COLO668 (cell line): ENCODE data around the gene ASPG.
"Not testable (repeated sequence)": the region's sequence is repeated elsewhere in the genome, so short reads cannot be mapped to it uniquely, and the experiment has no call there.

Experiments
- DNase-seq: peaks from one replicate; lab custom pipeline; 2025; ENCODE audit not compliant: unreplicated experiment; lab: John Stamatoyannopoulos, UW

Gene ASPG

DNA sequence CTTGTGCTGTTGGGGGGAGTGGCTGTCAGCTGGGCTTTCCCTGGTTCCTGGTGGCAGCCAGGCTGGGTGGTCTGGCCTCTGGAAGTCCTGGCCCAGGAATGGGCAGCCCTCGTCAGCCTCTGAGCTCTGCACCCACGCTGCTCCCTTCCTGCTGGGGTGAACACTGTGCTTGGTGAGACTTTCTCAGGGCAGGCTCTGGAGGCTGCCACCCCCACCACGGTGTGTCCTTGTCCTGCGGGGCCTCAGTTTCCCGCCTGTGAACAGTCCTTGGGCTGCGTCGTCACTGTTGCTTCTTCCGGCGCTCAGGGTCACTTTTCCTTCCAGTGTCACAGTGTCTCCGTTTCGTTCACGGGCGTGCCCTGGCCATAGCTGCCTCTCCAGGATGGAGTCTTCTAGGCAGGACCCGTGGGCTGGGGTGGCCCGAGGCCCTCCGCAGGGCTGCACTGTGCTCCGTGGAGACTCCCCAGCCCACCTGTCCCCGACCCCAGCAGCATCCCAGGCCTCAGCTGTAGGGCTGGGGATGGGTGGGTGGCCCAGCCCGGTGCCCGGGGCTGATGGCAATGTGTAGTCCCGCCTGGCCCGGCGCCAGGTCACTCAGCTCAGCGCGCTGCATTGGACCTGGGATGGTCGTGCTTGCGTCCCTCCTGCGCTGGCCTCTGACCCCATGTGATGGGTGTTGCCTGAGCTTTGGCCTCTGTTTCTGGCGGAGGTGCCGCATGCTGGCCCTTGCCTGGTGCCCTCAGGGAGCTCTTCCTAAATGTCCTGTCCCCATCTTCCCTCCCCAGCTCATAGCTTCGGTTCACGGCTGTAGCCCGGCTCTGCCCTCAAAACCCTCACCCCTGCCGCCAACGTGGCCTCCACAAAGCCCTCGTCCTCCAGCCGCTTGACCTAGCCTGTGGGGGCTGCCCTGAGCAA, 59.7 kb downstream of the ASPG start:
- no peak for DNase-seq

DNA sequence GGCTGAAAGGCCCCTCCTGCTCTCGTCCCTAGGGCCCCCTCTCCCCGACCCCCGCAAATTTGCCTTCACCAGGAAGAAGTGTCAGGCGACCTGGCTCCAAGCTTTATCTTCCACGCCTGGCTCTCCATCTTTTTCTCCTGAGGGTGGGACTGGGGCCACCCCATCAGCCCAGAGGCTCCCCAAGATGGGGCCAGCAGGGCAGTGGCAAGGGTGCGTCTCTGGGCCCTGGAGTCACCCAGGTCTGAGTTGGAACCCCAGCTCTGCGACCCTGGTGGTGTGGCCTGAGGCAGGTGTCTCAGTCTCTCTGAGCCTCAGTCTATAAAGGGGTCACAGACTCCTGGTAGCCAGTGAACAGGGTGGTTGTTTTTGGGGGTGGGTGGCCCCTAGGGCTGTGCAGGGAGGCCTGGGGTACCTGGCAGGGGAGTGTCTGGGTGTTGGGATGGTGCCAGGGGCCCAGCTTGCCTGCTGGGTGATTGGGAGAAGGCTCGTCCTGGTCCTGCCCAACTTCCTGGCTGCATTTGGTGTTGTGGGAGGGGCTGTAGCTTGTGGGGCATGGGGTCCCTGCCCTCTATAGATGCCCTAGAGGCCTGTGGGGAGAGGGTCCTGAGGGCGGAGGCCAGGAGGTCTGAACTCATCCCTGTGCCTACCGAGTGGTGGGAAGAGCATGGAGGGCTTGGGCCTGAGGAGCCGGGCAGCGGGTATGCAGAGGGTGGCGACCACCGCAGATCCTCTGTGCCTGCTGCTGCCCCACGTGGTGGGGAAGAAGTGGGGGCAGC, 60.5 kb downstream of the ASPG start:
- DNase-seq = no peak

DNA sequence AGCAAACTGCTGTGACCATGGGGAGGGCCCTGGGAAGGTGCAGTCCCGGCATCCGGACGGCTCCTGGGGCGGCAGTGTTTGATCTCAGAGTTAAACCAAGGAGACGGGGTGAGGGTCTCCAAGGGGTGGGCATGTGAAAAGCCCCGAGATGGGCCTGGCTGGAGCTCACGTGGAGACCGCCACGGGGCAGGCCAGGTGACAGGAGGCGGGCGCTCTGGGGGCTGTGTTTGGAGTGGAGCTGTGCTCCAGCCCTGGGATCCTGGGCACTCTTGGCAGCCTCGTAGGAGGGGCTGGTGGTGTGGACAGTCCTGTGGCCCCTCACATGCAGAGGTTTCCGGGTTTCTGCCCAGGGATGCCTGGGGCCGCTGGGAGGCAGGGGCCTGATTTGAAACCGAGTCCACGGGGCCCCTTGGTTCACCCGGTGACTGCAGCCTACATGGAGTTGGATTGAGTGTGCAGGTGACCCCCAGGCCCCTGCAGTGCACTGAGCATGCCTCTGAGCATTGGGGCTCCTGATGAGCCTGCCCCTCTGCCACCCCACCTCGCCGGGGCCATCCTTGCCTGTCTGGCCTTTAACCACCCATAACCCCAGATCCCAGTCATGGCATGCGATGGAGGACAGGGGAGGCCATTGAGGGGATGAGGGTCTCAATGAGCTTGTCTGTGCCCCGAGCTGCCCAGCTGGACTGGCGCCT, 61.3 kb downstream of the ASPG start:
- no peak for DNase-seq

DNA sequence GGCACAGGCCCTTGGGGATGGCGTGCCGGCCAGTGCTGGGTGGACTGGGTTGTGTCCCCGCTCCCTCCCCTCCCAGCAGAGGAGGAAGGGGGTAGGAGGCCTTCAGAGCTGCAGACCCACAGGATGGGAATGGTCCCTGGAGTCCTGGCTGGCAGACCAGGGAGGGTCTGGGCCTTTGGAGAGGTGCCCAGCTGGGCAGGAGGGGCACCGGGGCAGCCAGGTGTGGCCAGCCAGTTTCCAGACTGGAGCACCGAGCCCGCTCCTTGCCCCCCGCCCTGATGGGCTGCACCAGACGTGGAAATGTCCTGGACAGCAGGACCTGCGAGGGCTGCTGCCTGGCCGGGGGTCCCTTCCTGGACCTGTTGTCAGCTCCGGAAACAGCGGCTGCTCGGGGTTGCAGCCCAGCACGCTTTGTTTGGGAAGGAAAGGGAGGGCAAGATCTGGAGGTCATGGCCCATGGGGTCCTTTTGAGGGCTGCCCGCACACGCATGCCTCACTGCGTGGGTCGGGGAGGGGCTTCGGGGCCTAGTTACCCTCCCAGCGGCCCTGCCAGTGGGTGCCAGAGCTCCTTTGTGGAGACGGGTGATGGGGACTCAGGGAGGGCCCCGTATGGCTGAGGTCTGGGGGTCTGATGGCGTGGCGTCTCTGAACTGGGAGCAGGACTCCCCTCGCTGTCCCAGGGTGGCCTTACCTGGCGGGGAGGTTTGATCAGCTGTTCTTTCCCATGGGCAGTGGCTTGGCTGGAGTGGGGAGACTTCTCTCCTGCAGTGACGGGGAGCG, 62.0 kb downstream of the ASPG start:
- no peak for DNase-seq

DNA sequence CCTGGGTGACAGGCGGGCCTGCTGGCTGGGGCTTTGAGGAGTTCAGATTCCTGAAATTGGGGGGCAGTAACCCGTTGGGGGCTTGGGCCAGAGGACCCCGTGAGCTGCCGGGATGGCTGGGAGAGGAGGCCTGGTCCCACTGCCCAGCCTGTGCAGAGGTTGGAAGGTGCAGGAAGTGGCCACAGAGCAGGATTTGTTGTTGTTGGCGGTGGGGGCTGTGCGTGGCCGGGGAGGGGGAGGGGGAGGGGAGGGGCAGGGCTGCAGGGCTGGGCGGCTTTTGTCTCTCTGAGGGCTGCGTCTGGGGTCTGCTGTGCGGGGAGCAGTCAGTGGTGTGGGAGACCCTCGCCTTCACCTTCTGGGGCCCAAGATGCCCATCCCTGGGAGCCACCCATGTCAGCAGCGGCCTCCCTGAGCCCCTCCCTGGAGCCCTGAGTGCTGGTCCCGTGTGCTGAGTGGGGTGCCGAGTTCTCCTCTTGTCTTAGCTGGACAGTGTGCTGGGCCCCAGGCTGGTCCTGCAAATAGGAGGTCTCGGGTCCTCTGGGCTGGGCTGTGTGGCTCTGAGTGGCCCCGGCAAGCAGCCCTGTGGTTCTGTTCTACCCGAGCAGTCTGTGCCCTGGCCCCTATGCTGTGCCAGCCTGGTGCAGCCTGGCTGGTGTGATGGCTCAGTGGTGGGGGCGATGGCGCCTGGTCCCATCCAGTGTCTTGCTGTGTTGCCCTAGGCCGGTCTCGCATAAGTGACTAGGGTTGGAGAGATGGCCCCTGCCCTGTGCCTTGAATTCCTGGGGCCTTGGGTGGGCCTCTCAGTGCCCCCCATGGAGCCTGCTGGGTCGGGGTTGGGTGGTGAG, 63.2 kb downstream of the ASPG start:
- DNase-seq = no peak

DNA sequence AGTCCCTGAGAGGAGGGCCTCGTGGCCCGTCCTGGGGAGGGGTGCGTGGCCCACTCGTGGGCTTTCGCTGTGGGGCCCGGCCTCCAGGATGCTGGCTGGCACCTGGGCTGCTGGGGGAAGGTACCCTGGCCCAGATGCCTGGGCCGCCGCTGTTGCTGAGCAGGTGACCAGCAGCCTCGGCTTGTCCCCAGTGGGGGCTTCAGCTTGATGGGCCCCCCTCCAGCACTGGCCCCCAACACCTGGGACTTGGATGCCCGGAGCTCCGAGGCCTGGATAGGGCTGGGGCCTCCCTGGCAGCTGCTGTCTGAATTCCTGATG, 63.7 kb downstream of the ASPG start:
- no peak for DNase-seq

DNA sequence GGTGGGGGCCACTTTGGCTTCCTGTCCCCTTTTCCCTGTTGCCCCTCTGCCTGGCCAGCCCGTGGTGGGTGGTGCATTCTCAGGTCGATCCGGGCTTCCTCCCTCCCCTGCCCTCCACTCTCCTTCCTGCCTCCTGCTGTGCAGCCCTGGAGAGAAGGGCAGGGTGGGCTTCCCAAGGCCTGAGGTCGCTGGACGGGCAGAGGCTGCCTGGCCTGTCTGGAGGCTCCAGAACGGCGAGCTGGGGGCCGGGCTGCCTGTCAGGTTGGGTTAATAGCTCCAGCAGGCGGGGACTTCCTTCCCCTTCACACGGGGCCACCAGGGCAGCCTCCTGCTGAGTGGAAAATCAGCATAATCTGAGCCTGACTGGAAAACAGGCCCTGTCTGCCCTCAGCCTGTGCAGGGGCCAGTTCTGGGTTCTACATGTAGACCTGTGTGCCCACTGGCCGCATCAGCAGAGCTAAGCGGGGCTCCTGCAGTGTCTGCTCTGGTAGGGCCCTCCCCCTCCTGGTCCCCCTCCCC, 64.2 kb downstream of the ASPG start:
- DNase-seq = no peak

DNA sequence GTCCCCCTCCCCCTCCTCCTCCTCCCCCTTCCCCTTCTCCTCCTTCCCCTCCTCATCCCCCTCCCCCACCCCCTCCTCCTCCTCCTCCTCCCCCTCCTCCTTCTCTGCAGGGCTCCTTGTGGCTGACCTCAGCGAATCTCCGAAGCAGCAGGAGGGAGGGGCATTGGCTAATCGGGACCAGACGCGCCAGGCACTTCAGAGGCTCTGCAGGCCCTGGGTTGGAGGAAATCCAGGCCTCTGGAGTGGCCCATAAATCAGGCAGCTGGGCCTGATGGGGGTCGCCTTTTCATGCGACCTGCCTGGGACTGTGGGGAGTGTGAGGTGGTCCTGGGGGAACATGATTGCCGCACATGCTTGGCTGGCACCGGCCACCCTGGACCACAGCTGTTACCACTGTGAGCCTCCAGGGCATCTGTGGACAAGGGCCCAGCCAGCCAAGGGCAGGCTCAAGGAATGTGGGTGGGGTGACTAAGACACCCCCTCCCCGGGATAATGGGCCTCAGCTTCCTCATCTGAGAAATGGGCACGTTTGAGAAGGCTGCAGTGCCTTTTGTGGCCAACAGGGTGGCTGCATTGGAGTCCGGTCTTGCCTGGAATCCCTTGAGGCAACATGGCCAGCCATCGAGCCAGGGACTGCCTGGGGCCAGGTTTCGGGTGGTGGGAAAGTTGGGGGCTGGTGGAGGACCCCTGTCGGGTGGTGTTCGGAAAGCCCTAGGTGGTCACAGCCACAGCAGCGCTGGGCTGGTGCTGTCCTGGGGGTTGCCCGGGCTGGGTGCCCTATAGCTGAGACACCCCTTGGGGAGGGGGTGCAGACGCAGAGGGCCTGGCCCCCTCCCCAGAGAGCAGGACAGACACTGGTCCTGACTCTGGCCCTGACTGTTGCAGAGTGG, 64.9 kb downstream of the ASPG start:
- DNase-seq = no peak

DNA sequence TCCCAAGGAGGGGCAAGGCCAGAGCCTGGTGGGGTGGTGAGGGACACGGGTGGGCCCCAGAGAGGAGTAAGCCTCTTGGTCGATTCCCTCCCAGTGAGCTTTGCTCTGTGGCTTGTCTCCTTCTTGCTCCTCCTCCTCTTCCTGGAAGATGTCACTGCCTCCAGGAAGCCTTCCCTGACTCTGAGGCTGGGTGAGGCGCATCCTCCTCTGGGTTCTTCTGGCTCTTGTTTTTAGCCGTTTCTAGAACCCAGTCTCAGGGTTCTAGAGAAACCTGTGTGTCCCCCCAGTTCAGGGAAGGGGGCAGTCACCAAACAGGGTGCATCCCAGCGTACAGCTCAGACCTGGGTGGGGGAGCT, 65.5 kb downstream of the ASPG start:
- DNase-seq = no peak

DNA sequence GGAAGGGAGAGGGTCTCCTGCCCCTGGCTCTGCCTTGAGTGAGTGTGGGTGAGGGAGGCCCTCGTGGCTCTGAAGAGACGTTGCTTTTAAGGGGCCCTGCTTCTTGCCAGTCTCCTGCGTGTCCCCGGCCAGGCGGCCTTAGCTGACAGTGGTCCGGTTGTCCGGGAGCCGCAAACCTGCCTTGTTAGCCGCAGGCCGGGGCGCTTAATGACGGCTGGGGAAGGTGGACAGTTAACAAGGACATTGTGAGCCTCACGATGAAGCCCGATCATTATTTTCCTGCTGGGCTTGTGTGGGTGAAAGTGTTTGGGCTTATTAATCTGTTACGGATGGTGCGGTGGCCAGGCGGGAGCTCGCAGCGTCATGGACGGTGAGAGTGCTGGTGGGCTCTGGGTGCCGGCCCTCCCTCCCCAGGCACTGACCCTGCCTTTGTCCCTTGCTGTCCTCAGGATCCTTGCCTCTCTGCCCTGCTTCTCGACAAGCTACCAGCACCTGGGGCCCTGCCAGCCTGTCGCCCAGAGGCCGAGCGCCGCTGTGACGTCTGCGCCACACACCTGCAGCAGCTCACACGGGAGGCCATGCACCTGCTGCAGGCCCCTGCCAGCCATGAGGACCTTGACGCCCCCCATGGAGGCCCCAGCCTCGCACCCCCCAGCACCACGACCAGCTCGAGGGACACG, 66.2 kb downstream of the ASPG start:
- no peak for DNase-seq

DNA sequence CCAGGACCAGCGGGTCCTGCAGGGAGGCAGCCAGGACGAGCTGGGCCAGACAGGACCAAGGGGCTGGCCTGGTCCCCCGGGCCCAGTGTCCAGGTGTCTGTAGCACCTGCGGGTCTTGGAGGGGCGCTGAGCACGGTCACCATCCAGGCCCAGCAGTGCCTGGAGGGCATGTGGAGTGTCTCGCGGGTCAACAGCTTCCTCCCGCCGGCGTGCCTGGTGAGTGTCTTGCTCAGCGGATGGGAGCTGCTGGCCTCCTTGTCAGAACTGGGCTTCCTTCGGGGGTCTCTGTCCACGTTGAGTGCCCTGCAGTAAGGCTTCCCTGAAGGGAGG, 66.7 kb downstream of the ASPG start:
- no peak for DNase-seq

DNA sequence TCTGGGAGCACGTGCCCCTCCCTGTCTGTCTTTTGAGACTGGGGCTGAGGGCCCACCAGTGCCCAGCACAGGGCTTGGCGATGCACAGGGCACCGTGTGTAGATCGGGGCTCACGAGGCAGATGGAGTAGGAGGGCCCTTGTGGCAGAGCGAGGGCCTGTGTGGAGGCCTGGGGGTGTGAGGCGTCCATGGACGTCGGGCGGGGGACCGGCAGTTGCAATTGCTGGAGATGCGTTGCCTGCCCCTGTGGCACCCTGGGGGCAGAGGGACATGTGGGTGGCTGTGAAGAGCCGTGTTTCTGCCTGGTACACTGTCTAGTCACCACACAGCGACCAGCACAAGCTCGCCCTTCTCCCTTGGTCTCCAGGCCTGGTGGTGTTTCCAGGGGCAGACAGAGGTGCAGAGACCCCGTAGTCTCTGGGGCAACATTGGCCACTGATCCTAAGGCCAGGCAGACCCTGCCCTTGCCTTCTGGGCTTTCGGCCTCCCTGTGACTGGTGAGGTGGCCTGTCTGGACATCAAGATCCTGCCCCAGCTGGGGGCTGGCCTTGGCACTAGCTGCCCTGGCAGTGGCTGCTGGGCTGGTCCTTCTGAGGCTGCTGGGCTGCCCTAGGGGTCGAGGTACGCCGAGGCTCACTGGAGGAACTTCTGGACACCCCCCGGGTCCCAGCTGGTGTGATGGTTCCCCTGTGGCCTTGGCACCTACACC, 67.3 kb downstream of the ASPG start:
- no peak for DNase-seq

DNA sequence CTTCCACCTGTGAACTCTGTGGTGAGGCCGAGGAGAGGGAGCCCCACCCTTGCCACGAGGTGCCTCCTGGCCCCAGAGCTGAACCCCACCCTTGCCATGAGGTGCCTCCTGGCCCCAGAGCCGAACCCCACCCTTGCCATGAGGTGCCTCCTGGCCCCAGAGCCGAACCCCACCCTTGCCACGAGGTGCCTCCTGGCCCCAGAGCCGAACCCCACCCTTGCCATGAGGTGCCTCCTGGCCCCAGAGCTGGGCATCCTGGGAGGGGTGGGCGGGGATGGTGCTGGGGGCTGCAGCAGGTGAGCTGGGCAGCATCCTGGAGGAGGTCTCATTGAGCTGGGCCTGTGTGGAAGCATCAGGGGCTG, 67.9 kb downstream of the ASPG start:
- DNase-seq = not testable (repeated sequence)

DNA sequence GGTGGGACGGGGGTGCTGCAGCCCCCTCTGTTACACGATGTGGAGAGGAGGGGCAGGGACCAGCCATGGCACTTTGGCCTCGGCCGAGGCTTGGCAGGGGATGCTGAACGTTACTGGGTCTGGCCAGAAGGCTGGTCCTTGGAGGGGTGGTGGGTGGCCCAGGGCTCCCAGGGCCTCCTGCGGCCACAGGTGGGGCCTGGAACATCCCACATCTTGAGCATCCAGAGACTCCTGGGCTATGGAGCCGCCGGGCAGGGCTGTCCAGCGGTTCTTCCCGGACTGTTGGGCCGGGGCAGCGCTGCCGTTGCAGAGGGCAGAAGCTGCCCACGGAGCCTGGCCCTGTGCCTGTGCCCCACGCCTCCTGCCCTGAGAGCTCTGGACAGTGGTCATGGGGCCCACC, 68.7 kb downstream of the ASPG start:
- no peak for DNase-seq

DNA sequence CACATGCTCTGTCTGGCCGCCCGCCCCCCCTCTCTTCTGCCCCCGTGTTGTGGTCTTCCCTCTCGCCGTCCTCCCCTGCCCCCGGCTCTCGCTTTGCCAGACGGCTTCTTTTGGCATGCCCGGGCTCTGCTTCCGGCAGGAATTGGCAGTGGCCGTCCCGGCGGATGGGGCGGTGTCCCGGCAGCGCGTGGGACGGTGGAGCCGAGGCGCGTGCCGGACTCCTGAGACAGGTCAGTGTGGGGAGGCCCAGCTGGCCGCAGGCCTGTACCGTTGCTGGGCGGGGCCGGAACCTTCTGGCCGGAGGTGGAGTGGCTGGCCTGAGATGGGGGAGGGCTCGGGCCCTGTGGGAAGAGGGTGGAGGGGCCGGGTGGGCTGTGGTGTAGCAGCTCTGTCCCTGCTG, 70.0 kb downstream of the ASPG start:
- no peak for DNase-seq

DNA sequence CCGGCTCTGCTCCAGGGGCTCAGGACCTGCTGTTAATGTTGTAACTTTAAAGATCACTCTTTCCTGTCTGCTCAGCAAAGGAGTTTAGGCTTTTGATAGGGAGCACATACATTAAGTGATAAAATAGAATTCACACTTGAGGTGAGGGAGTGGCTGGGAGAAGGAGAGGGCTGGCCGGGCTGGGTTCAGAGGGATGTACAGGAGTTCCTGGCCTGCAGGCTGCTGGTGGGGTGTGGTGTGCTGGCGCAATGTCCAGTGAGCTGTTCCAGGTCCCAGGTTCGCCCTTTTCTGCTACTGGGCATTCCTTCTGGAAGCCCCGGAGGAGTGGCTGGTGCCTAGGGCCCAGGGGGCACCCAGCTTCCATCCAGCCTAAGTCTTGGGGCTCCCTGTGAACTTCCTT, 70.6 kb downstream of the ASPG start:
- DNase-seq = no peak

DNA sequence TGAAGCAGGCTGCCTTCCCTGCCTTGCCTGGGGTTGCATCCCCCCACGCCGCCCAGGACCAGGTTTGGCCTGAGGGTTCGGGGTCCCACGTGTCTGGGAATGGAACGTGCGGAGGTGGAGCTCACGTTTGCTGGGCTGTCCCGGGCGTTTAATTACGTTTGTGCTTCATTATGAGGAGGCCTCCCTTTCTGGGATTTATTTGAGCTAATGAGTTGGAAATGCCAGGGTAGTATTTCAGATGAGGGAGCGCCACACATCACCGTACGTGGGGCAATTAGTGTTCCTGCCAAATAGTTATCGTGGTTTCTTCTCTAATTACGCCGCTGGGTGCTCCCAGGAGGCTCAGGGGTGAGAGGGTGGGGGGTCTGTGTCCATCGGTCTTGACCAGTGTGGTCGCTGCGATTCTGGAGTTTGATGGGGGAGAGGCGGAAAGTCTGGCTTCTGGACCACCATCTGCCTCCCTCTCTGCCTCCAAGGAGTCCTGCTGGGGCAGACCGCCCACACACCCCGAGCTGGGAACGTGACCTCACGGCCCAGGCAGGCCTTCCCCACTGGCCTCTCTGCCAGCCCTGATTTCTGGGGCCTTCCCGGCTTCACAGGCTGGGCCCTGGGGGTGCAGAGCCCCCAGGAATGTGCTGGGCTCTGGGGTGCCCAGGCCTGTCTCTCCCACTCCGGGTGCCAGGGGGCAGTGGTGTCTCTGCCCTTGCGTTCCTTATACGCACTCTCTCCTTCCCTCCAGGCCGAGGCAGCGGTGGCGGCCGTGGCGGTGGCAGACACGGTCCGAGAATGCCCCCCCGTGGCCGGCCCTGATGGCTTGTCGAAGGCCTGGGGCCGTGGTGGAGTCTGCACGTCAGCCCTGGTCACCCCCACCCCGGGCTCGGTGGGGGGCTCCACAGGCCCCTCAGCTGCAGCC, 71.8 kb downstream of the ASPG start:
- peak; percentile 54 for DNase-seq
